ENCODE data around the gene GPHA2.

Gene GPHA2

GRCh38 chr11:64897381-64898075 is 38.2 kb downstream of the GPHA2 start:
- intact Hi-C loops (cut with DNase I) = no loop called here

GRCh38 chr11:64896448-64897022 is 39.2 kb downstream of the GPHA2 start:
- intact Hi-C loops (cut with DNase I) = no loop called here
- no peak for DNase-seq

More at GRCh38 chr11:64897381-64898075, 38.2 kb downstream of the GPHA2 start:
- no peak for DNase-seq

- no peak for DNase-seq
- intact Hi-C loops (cut with DNase I) = no loop called here
Observed at GRCh38 chr11:64894812-64895452, 40.8 kb downstream of the GPHA2 start.

GRCh38 chr11:64894070-64894811 is 41.5 kb downstream of the GPHA2 start:
- intact Hi-C loops (cut with DNase I) = no loop called here
- DNase-seq = peak; percentile 68 to 94 (median 84)

GRCh38 chr11:64893194-64894069 is 42.3 kb downstream of the GPHA2 start:
- DNase-seq = no peak
- intact Hi-C loops (cut with DNase I) = no loop called here

GRCh38 chr11:64892838-64893193 is 42.9 kb downstream of the GPHA2 start:
- DNase-seq = no peak
- intact Hi-C loops (cut with DNase I) = no loop called here

- intact Hi-C loops (cut with DNase I) = no loop called here
- no peak for DNase-seq
Observed at GRCh38 chr11:64892411-64892831, 43.3 kb downstream of the GPHA2 start.

GRCh38 chr11:64891880-64892279 is 43.8 kb downstream of the GPHA2 start:
- intact Hi-C loops (cut with DNase I) = no loop called here
- DNase-seq = no peak

GRCh38 chr11:64891215-64891848 is 44.4 kb downstream of the GPHA2 start:
- intact Hi-C loops (cut with DNase I) = no loop called here
- no peak for DNase-seq

GRCh38 chr11:64890522-64890939 is 45.2 kb downstream of the GPHA2 start:
- no peak for DNase-seq
- intact Hi-C loops (cut with DNase I) = no loop called here

- no peak for DNase-seq
- intact Hi-C loops (cut with DNase I) = loop anchor here (2.0 kb wide), 1 partner anchor 42 kb away; no protein-coding TSS in a partner anchor
Observed at GRCh38 chr11:64888729-64889511, 46.8 kb downstream of the GPHA2 start.

GRCh38 chr11:64888406-64888728 is 47.3 kb downstream of the GPHA2 start:
- no peak for DNase-seq
- intact Hi-C loops (cut with DNase I) = loop anchor here (2.0 kb wide), 1 partner anchor 42 kb away; no protein-coding TSS in a partner anchor

GRCh38 chr11:64887757-64888405 is 47.8 kb downstream of the GPHA2 start:
- DNase-seq = peak; percentile 52 to 94 (median 86)
- intact Hi-C loops (cut with DNase I) = loop anchor here (2.0 kb wide), 1 partner anchor 41 kb away; no protein-coding TSS in a partner anchor

- intact Hi-C loops (cut with DNase I) = no loop called here
Observed at GRCh38 chr11:64887234-64887756, 48.4 kb downstream of the GPHA2 start.

GRCh38 chr11:64885367-64886286 is 50.1 kb downstream of the GPHA2 start:
- intact Hi-C loops (cut with DNase I) = no loop called here
- no peak for DNase-seq

More at GRCh38 chr11:64887234-64887756, 48.4 kb downstream of the GPHA2 start:
- no peak for DNase-seq

Data from head of caudate nucleus (tissue), 42 donors.